Stimulated activated effector memory CD8-positive, alpha-beta T cell treated with anti-CD3 and anti-CD28 coated beads, Interleukin-12 subunit alpha, Interleukin-12 subunit beta, amount 100 ng/mL, for 72 hours (primary cell): Measurements from ENCODE around the gene EVI5L.

ENCODE experiments used
- ATAC-seq: fragments of 150-1000 bp; cut with Tn5 transposase; 2 replicates; pipeline ENCODE4 v1.10.0; 2021
- DNase-seq, 2 donors: peaks; one replicate each; pipeline ENCODE4 v3.0.0; 2021 to 2022; ENCODE audit warnings: low spot score in 2 of 2
- H3K27ac Mint-ChIP-seq: one replicate; pipeline ENCODE4 v1.8.0; 2022; ENCODE audit warnings: mild to moderate bottlenecking, mixed read lengths
- H3K36me3 Mint-ChIP-seq: one replicate; pipeline ENCODE4 v1.8.0; 2022; ENCODE audit warnings: mild to moderate bottlenecking, mixed read lengths
- H3K4me1 Mint-ChIP-seq: one replicate; pipeline ENCODE4 v1.8.0; 2022; ENCODE audit warnings: mixed read lengths
- H3K4me3 Mint-ChIP-seq: one replicate; pipeline ENCODE4 v1.8.0; 2022; ENCODE audit warnings: mild to moderate bottlenecking, mixed read lengths
- H3K9me3 Mint-ChIP-seq: one replicate; pipeline ENCODE4 v1.8.0; 2022; ENCODE audit warnings: mixed read lengths

Gene EVI5L

GRCh38 chr19:7900931-7901330 lies 70.9 kb downstream of the EVI5L start:
- no peaks in the 10 kb centered on the region for H3K9me3 Mint-ChIP-seq
- ATAC-seq (no peak), DNase-seq (no peak)
- peaks cover 32% of the 10 kb centered on the region for H3K36me3 Mint-ChIP-seq
- H3K27ac Mint-ChIP-seq = no peak overlapping the region
- no peak overlapping the region for H3K4me3 Mint-ChIP-seq
- H3K4me1 Mint-ChIP-seq = peaks cover 31% of the 10 kb centered on the region

GRCh38 chr19:7901337-7901736 lies 71.3 kb downstream of the EVI5L start:
- Mint-ChIP-seq H3K4me1 (peaks cover 35% of the 10 kb centered on the region), H3K36me3 (peaks cover 32% of the 10 kb centered on the region), H3K27ac (no peak overlapping the region), H3K4me3 (no peak overlapping the region), H3K9me3 (no peaks in the 10 kb centered on the region)
- no peak for DNase-seq
- ATAC-seq = no peak

DNA sequence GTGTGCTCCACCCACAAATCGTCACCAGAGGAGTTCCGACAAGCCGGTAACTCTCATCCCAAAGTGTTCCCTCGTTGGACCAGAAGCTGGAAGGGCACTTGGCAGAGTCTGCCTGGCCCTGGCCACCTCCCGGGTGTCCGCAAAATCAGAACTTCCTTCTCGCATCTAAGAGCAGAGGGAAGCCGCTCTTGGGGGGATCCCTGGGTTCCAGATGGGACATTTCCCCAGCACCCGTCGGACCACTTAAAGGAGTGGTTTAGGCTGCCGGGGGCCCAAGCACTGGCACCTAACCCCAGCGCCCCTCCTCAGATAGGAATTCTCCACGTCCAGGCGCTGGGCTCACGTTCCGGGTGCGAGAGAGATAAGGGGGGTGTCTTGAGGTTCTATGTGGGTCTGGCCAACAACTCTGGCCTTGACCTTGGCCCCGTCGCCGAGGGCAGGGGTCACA lies 72.8 kb downstream of the EVI5L start:
- Mint-ChIP-seq H3K36me3 (peaks cover 43% of the 10 kb centered on the region), H3K27ac (peak overlapping the region; percentile 96), H3K4me1 (peaks cover 42% of the 10 kb centered on the region), H3K9me3 (no peaks in the 10 kb centered on the region), H3K4me3 (peak overlapping the region; percentile 95)
- no peak for DNase-seq
- no peak for ATAC-seq

- Mint-ChIP-seq H3K9me3 (no peaks in the 10 kb centered on the region), H3K4me1 (peaks cover 42% of the 10 kb centered on the region), H3K4me3 (peak within 1 kb of the TSS; percentile 95), H3K36me3 (peaks cover 43% of the 10 kb centered on the region), H3K27ac (peak within 1 kb of the TSS; percentile 96)
- DNase-seq = peak; percentile 100
- peak; percentile 82 for ATAC-seq
These were observed 73.4 kb downstream of the EVI5L start, which contains the start of gene MAP2K7 for GRCh38 chr19:7903244-7904073. Gene MAP2K7 (plus strand): TSS chr19:7903877. CDS start chr19:7903945, 68 bp downstream.

- ATAC-seq = peak; percentile 67
- DNase-seq = peak; percentile 70 to 88
- H3K36me3 Mint-ChIP-seq = peaks cover 43% of the 10 kb centered on the region
These were observed 74.3 kb downstream of the EVI5L start for GRCh38 chr19:7904074-7905020.

DNA sequence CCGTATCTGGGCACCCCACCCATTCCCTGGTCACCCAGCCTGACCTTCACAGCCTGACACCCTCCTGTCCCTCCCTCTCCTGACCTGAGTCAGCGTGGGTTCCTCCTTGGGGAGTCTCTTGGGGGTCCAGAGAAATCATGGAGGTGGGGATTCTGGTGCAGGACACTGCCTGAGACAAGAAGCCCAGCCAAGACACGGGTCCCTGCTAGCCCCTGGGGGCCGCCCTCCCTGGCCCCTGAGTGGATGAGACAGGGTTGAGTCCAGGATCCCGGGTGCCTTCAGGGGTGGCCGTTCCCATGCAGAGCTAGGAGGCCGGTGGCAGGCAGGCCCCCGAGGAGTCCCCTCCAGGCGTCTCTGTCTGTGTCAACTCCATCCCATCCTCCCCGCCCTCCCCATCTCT lies 75.2 kb downstream of the EVI5L start:
- H3K4me3 Mint-ChIP-seq = peak overlapping the region; percentile 95
- ATAC-seq (no peak), DNase-seq (peak in 1 of 2 donors; percentile 52)
- peak overlapping the region; percentile 96 for H3K27ac Mint-ChIP-seq
- H3K4me1 Mint-ChIP-seq = peaks cover 42% of the 10 kb centered on the region
- H3K9me3 Mint-ChIP-seq = no peaks in the 10 kb centered on the region
- peaks cover 44% of the 10 kb centered on the region for H3K36me3 Mint-ChIP-seq

More at GRCh38 chr19:7904074-7905020, 74.3 kb downstream of the EVI5L start:
- H3K4me3 Mint-ChIP-seq = peak overlapping the region; percentile 95
- peak overlapping the region; percentile 96 for H3K27ac Mint-ChIP-seq
- no peaks in the 10 kb centered on the region for H3K9me3 Mint-ChIP-seq
- peaks cover 42% of the 10 kb centered on the region for H3K4me1 Mint-ChIP-seq

DNA sequence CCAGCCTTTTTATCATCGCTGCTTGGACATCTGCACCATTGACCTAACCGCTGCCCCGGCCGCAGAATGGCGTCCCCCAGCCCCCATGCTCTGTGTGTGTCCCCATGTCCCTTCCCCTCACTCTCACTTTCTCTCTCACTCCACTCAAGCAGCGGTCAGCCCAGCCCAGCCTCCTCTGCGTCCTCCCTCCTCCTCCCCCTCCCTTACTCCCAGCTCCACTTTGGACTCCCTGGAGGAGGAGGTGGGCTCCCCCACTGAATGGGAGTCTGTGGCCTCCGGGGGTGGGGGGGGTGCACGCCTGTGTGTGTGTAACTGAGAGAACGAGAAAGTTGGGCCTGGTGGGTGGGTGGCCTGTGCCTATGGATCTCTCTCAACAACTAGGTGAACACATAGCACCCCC lies 75.8 kb downstream of the EVI5L start:
- peak overlapping the region; percentile 96 for H3K27ac Mint-ChIP-seq
- peak overlapping the region; percentile 95 for H3K4me3 Mint-ChIP-seq
- H3K36me3 Mint-ChIP-seq = peaks cover 50% of the 10 kb centered on the region
- H3K4me1 Mint-ChIP-seq = peaks cover 42% of the 10 kb centered on the region
- no peak for DNase-seq
- ATAC-seq = no peak
- H3K9me3 Mint-ChIP-seq = no peaks in the 10 kb centered on the region

GRCh38 chr19:7907122-7907521 lies 77.1 kb downstream of the EVI5L start:
- peak in 1 of 2 donors; percentile 49 for DNase-seq
- Mint-ChIP-seq H3K27ac (no peak overlapping the region), H3K36me3 (peaks cover 50% of the 10 kb centered on the region), H3K4me1 (peaks cover 42% of the 10 kb centered on the region), H3K4me3 (no peak overlapping the region), H3K9me3 (no peaks in the 10 kb centered on the region)
- ATAC-seq = no peak

- Mint-ChIP-seq H3K36me3 (peaks cover 51% of the 10 kb centered on the region), H3K27ac (no peak overlapping the region), H3K9me3 (no peaks in the 10 kb centered on the region), H3K4me3 (no peak overlapping the region), H3K4me1 (peaks cover 41% of the 10 kb centered on the region)
- DNase-seq (no peak), ATAC-seq (no peak)
These were observed 77.5 kb downstream of the EVI5L start for GRCh38 chr19:7907544-7907943.

- DNase-seq (no peak), ATAC-seq (no peak)
- Mint-ChIP-seq H3K9me3 (no peaks in the 10 kb centered on the region), H3K36me3 (peaks cover 53% of the 10 kb centered on the region), H3K4me3 (no peak overlapping the region), H3K4me1 (peaks cover 41% of the 10 kb centered on the region), H3K27ac (no peak overlapping the region)
These were observed 78.2 kb downstream of the EVI5L start for GRCh38 chr19:7908078-7908699.

DNA sequence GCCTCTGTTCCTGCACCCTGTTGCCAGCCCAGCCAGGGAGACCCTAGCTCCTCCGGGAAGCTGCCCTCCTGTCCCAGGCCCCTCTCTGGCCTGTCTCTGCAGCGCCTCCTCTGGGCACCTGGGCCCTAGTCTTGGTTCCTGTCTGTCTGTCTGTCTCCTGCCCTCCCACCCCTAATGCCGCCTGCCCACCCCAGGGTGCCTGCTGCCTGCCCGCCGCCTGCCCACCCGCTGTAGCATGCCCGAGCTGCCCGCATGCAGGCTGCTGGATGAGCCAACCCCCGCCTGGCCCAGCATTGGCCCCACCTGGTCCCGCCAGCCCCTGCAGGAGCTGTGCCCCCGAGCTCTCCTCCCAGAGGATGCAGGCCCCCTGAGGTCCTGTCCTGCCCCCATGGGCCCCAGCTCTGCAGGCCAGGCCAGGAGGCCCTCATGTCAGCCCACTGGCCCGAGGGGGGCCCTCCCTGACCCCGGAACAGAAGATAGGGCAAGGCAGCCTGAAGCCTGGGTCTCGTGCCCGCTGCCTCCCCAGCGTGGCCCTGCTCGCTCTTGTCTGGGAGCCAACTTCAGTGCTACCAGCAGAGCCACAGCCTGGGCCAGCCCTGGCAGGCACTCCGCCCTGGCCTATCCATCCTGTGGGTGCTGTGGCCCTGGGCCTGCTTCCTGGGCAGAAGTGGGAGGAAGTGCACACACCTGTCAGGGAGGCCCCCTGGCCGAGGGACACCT lies 78.9 kb downstream of the EVI5L start:
- ATAC-seq (no peak), DNase-seq (no peak)
- Mint-ChIP-seq H3K4me3 (no peak overlapping the region), H3K27ac (no peak overlapping the region), H3K4me1 (peaks cover 35% of the 10 kb centered on the region), H3K36me3 (peaks cover 47% of the 10 kb centered on the region), H3K9me3 (no peaks in the 10 kb centered on the region)

GRCh38 chr19:7909471-7910067 lies 79.6 kb downstream of the EVI5L start:
- Mint-ChIP-seq H3K4me1 (peaks cover 32% of the 10 kb centered on the region), H3K27ac (no peak overlapping the region), H3K9me3 (no peaks in the 10 kb centered on the region), H3K4me3 (no peak overlapping the region), H3K36me3 (peaks cover 40% of the 10 kb centered on the region)
- DNase-seq (no peak), ATAC-seq (no peak)

DNA sequence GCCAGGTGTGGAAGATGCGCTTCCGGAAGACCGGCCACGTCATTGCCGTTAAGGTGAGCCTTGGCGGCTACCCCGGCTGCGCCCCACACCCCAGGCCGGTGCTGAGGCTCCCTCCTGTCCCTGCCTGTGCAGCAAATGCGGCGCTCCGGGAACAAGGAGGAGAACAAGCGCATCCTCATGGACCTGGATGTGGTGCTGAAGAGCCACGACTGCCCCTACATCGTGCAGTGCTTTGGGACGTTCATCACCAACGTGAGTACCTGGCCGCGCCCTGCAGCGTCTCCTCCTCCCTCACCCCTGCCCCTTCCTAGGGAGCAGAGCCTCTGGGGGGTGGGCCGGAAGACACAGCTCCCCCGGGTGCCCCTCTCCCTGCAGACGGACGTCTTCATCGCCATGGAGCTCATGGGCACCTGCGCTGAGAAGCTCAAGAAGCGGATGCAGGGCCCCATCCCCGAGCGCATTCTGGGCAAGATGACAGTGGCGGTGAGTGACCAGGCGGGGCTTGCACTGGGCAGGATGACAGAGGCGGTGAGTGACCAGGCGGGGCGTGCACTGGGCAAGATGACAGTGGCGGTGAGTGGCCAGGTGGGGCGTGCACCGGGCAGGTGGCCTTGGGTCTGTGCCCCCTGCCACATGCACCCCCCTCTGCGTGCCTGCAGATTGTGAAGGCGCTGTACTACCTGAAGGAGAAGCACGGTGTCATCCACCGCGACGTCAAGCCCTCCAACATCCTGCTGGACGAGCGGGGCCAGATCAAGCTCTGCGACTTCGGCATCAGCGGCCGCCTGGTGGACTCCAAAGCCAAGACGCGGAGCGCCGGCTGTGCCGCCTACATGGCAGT lies 80.5 kb downstream of the EVI5L start:
- Mint-ChIP-seq H3K36me3 (peaks cover 30% of the 10 kb centered on the region), H3K4me1 (peaks cover 25% of the 10 kb centered on the region), H3K9me3 (no peaks in the 10 kb centered on the region), H3K4me3 (no peak overlapping the region), H3K27ac (no peak overlapping the region)
- no peak for ATAC-seq
- DNase-seq = no peak
